AG09309 (cell line): ENCODE measurements around the gene MAP3K20.
"Not testable (repeated sequence)": the region's sequence is repeated elsewhere in the genome, so short reads cannot be mapped to it uniquely, and the experiment has no call there.

ENCODE experiments used
- DNase-seq: peaks from one replicate; pipeline ENCODE4 v3.0.0-alpha.2; 2010; ENCODE audit warnings: low read depth
- H3K4me3 ChIP-seq: 2 replicates; pipeline ENCODE4 v1.5.1; 2011; ENCODE audit warnings: mild to moderate bottlenecking, low read depth, low read length, moderate library complexity; ENCODE audit not compliant: control insufficient read depth
- TF ChIP-seq, protein P1 (sequence below): IDR thresholded peaks from 2 replicates; pipeline ENCODE4 v1.5.1; 2011; ENCODE audit warnings: mild to moderate bottlenecking, low read depth, low read length, inconsistent platforms; ENCODE audit not compliant: insufficient read depth, control insufficient read depth; ENCODE audit errors: missing control alignments

Gene MAP3K20

DNA sequence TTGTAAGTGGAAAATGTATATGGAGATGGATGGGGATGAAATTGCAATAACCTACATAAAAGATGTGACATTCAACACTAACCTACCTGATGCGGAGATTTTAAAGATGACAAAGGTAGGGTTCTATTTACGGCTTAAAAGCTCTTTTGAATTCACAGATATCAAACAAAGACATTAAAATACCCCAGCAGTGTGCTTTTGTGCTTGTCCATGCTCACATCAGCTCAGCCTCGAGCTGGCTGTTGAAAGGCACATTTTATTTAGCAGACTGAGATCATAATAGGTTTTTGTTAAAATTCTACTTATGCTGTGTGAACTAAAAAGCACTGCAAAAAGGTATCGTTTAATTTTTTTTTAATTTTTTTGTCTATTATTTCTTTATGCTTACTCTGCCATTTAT, 183.1 kb downstream of the MAP3K20 start:
- no peak for DNase-seq
- TF ChIP-seq, protein P1, sequence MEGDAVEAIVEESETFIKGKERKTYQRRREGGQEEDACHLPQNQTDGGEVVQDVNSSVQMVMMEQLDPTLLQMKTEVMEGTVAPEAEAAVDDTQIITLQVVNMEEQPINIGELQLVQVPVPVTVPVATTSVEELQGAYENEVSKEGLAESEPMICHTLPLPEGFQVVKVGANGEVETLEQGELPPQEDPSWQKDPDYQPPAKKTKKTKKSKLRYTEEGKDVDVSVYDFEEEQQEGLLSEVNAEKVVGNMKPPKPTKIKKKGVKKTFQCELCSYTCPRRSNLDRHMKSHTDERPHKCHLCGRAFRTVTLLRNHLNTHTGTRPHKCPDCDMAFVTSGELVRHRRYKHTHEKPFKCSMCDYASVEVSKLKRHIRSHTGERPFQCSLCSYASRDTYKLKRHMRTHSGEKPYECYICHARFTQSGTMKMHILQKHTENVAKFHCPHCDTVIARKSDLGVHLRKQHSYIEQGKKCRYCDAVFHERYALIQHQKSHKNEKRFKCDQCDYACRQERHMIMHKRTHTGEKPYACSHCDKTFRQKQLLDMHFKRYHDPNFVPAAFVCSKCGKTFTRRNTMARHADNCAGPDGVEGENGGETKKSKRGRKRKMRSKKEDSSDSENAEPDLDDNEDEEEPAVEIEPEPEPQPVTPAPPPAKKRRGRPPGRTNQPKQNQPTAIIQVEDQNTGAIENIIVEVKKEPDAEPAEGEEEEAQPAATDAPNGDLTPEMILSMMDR: no peak
- no peak overlapping the region for H3K4me3 ChIP-seq

DNA sequence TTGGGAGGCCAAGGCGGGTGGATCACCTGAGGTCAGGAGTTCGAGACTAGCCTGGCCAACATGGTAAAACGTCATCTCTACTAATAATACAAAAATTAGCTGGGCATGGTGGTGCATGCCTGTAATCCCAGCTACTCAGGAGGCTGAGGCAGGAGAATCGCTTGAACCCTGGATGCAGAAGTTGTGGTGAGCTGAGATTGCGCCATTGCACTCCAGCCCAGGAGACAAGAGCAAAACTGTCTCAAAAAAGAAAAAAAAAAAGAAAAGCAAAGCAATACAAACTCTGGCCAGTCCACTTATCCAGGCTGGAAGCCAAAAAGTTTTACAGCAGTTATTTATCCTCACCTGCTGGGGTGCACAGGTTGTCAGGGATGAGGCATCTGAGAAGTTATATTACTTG, 186.7 kb downstream of the MAP3K20 start:
- H3K4me3 ChIP-seq, DNase-seq: not testable (repeated sequence)

DNA sequence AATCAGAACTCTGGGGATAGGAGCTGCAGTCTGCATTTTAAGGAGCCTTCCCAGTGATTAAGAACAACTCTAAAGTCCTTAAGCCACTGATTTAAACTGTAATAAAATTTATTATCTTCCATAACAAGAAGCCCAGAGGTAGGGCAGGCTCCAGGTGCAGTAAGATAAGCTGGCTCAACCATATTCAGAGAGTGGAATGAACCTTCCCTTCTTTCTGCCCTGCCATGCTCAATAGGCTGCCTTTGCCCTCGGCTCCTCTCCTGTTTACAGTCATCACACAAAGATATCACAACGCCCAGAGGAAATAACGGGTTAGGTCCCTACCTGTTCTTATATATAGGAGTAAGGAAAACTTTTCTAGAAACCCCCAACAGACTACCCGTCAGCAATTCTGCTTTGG, 188.5 kb downstream of the MAP3K20 start:
- DNase-seq: no peak
- TF ChIP-seq, protein P1: no peak
- H3K4me3 ChIP-seq: no peak overlapping the region

DNA sequence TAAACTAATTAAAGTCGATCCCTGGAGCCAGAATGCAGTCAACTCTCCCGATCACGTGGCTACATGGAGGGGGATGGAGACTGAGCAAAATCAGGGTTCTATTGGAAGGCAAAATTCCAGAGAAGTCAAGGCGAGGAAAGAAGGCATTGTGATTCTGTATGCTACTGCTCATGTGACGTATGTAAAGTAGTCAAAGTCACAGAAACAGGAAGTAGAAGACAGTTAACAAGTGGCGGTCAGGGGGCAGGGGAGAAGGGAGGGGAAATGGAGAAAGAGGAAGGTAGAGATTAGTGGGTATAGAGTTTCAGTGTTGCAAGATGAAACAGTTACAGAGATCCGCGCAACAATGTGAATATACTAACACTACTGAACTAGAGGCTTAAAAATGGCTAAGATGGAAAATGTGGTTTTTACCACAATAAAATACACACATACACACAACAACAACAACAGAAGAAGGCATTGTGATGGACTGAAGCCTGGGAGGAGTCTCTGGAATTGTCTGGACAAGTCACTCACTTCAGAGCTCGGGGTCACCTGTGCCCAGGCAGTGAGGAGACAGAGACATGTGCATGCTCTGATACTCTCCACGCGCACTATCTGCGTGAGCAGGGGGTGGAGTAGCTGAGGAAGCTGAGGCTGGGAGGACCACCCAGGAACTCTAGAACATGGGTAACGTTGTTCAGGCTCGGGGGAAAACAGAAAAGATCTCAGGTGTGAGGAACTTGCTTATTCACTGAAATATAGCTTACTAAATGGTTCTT, 189.1 kb downstream of the MAP3K20 start:
- no peak overlapping the region for H3K4me3 ChIP-seq
- TF ChIP-seq, protein P1: no peak
- no peak for DNase-seq

DNA sequence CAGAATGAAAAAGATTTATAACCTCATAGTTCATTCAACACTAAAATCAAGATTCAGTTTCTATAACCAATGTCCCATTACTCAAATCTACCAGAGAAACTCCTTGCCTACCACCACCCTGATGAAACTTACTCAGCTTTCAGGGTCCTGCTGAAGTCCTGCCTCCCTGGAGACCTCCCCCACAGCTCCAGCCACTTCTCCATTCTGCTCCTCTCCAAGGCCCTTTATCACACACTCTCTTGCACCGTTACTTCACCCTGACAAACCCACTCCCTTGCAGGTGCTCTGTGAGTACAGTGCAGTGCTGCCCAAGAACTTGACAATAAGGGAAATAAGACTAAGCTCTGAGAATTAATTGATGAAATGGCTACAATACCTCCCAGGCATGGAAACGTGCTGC, 195.5 kb downstream of the MAP3K20 start:
- no peak for DNase-seq
- no peak overlapping the region for H3K4me3 ChIP-seq
- TF ChIP-seq, protein P1: no peak

DNA sequence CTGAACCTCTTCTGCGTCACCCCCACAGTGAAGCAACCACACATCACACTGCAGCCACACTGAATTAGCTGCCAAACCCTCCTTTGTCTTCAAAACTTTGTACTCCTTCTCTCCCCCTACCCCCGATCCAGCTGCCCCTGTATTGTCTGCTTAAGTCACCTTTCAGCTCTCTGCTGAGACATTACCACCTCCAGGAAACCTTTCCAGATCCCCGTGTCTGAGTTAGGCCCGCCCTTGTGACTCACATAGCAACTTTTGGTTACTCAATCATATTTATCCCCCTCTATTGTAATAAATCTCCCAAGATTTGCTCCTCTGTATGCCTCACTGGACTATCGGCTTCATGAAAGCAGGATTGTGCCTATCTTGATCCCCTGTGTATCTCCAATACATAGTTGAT, 196.2 kb downstream of the MAP3K20 start:
- no peak overlapping the region for H3K4me3 ChIP-seq
- no peak for DNase-seq
- TF ChIP-seq, protein P1: no peak

DNA sequence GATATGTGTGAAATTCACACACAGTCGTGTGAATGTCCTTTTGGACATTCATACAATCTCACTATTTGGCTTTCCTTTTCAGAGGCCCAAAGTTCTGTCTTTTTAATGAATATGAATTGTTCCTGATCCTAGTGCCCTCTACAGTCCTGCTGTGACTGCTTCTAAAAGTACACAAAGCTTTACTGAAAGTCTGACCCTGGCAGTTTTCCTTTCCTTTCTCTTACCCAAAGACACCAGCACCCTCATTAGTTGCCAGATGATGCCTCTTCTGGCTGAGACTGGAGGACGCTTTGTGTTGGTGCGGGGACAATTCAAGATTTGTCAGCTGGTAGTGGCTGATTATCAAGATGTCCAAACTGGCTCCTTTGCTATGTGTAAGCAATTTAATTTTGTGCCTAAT, 197.2 kb downstream of the MAP3K20 start:
- TF ChIP-seq, protein P1: no peak

More for the DNA sequence above, 197.2 kb downstream of the MAP3K20 start:
- H3K4me3 ChIP-seq: no peak overlapping the region
- DNase-seq: no peak
